Testis (tissue), 2 donors: ENCODE measurements around the gene IFIT1B.

ENCODE experiments used
- CTCF ChIP-seq, 3 experiments: fragments of 450-650 bp in 2 of 3; fragments of 200-600 bp in 1 of 3; sonication (generic) in 1 of 3; IDR thresholded peaks; one replicate each; pipeline ENCODE4 v1.5.1; 2016 to 2019; ENCODE audit warnings: antibody characterized with exemption in 3 of 3, mild to moderate bottlenecking in 2 of 3, moderate library complexity in 1 of 3
- POLR2A ChIP-seq: fragments of 450-650 bp; IDR thresholded peaks from one replicate; pipeline ENCODE4 v1.6.1; 2017; ENCODE audit warnings: antibody characterized with exemption, mild to moderate bottlenecking, moderate library complexity

- TF ChIP-seq CTCF (IDR thresholded peaks at IDR 0.05), result no peak
- no peak for TF ChIP-seq POLR2A
These were observed 35.5 kb upstream of the IFIT1B start for GRCh38 chr10:89342206-89342958.
